HepG2 (cell line): Measurements from ENCODE around the gene GTF2H4. TPM values are rescaled to one million over a fixed set of nuclear protein-coding genes. Genes with fewer than 3 reads are reported as not detected.

Experiments used
- AHR ChIP-seq: IDR thresholded peaks from 2 replicates; pipeline ENCODE4 v1.6.1; 2018; ENCODE audit warnings: missing genetic modification reagents, missing compliant biosample characterization
- FOXC1 ChIP-seq: sonication (generic); formaldehyde crosslinking; IDR thresholded peaks from 2 replicates; pipeline ENCODE4 v1.8.0; 2022; ENCODE audit warnings: mild to moderate bottlenecking, missing genetic modification reagents, borderline replicate concordance
- FOXO1 ChIP-seq: sonication (generic); formaldehyde crosslinking; IDR thresholded peaks from 2 replicates; pipeline ENCODE4 v1.4.0; 2020; ENCODE audit warnings: missing genetic modification reagents
- GABPB1 ChIP-seq: IDR thresholded peaks from 2 replicates; pipeline ENCODE4 v1.6.1; 2016; ENCODE audit warnings: mild to moderate bottlenecking, missing genetic modification reagents, moderate library complexity, missing compliant biosample characterization
- GTF3A ChIP-seq: sonication (generic); formaldehyde crosslinking; conservative IDR thresholded peaks from 2 replicates; pipeline ENCODE4 v1.4.0; 2020; ENCODE audit warnings: mild to moderate bottlenecking, missing genetic modification reagents
- IRF1 ChIP-seq: sonication (generic); formaldehyde crosslinking; IDR thresholded peaks from 2 replicates; pipeline ENCODE4 v1.4.0; 2020; ENCODE audit warnings: low read depth, mild to moderate bottlenecking, missing genetic modification reagents
- IRX3 ChIP-seq: sonication (generic); formaldehyde crosslinking; IDR thresholded peaks from 2 replicates; pipeline ENCODE4 v1.8.1; 2023; ENCODE audit warnings: mild to moderate bottlenecking, low read depth, missing genetic modification reagents, borderline replicate concordance
- NBN ChIP-seq: fragments of 450-650 bp; conservative IDR thresholded peaks from 2 replicates; pipeline ENCODE4 v1.6.1; 2017
- NCOA1 ChIP-seq: sonication (generic); formaldehyde crosslinking; IDR thresholded peaks from 2 replicates; pipeline ENCODE4 v1.9.0; 2021; ENCODE audit warnings: missing genetic modification reagents
- RAD51 ChIP-seq: fragments of 450-650 bp; IDR thresholded peaks from 2 replicates; pipeline ENCODE4 v1.6.1; 2016; ENCODE audit warnings: borderline replicate concordance
- ZFP36 ChIP-seq: fragments of 150-350 bp; IDR thresholded peaks from 2 replicates; pipeline ENCODE4 v1.6.1; 2018; ENCODE audit warnings: borderline replicate concordance, low read length, low read depth; ENCODE audit not compliant: partially characterized antibody
- ZFY ChIP-seq: sonication (generic); formaldehyde crosslinking; IDR thresholded peaks from 2 replicates; pipeline ENCODE4 v1.4.0; 2020; ENCODE audit warnings: missing genetic modification reagents
- ZNF646 ChIP-seq: sonication (generic); formaldehyde crosslinking; IDR thresholded peaks from 2 replicates; pipeline ENCODE4 v1.9.0; 2021; ENCODE audit warnings: mild to moderate bottlenecking, missing genetic modification reagents
- ZNF768 ChIP-seq: sonication (generic); formaldehyde crosslinking; IDR thresholded peaks from 2 replicates; pipeline ENCODE4 v1.4.0; 2020; ENCODE audit warnings: missing genetic modification reagents
- ZNF792 ChIP-seq: IDR thresholded peaks from 2 replicates; pipeline ENCODE4 v1.6.1; 2016
- ZNF879 ChIP-seq: sonication (generic); formaldehyde crosslinking; IDR thresholded peaks from 2 replicates; pipeline ENCODE4 v1.8.1; 2023; ENCODE audit warnings: missing genetic modification reagents
- polyA plus RNA-seq, 8 experiments: library from polyadenylated mRNA; depleted of rRNA in 3 of 8; stranded (reverse) in 7 of 8; unstranded in 1 of 8; fragments of >200 nt; fragmentation: Illumina TruSeq in 4 of 8; extraction: Trizol in 4 of 8; gene quantifications; 2 replicates each; pipeline versions ENCODE4 v1.2.1 to v1.2.3, GENCODE V29; 2011 to 2016; ENCODE audit warnings: low read depth in 4 of 8, missing spikeins in 1 of 8, mixed read lengths in 1 of 8; ENCODE audit not compliant: insufficient read depth in 1 of 8
- total RNA-seq, 5 experiments: library from RNA; depleted of rRNA; stranded (reverse); fragments of >200 nt; fragmentation: Illumina TruSeq; extraction: Trizol; gene quantifications; 2 replicates each; pipeline ENCODE4 v1.2.3, GENCODE V29; 2016; ENCODE audit warnings: low read depth in 1 of 5
- TF ChIP-seq, protein P1 (sequence below): sonication (generic); formaldehyde crosslinking; IDR thresholded peaks from 2 replicates; pipeline ENCODE4 v1.5.0; 2020; ENCODE audit warnings: mild to moderate bottlenecking, missing genetic modification reagents, moderate library complexity
- TF ChIP-seq, protein P2 (sequence below), 2 experiments: sonication (generic) in 1 of 2; formaldehyde crosslinking in 1 of 2; IDR thresholded peaks; 2 replicates each; pipeline versions ENCODE4 v1.4.0 to v1.6.1; 2018 to 2020; ENCODE audit warnings: missing genetic modification reagents in 2 of 2, borderline replicate concordance in 1 of 2, low read depth in 1 of 2, mild to moderate bottlenecking in 1 of 2, missing biosample characterization in 1 of 2

Gene GTF2H4
- total and polyA plus RNA-seq, 2 of the 13 experiments (the other 11 are each of a cell fraction or from before 2014, with no cell fraction given), result 15.9 to 49.3 TPM

DNA sequence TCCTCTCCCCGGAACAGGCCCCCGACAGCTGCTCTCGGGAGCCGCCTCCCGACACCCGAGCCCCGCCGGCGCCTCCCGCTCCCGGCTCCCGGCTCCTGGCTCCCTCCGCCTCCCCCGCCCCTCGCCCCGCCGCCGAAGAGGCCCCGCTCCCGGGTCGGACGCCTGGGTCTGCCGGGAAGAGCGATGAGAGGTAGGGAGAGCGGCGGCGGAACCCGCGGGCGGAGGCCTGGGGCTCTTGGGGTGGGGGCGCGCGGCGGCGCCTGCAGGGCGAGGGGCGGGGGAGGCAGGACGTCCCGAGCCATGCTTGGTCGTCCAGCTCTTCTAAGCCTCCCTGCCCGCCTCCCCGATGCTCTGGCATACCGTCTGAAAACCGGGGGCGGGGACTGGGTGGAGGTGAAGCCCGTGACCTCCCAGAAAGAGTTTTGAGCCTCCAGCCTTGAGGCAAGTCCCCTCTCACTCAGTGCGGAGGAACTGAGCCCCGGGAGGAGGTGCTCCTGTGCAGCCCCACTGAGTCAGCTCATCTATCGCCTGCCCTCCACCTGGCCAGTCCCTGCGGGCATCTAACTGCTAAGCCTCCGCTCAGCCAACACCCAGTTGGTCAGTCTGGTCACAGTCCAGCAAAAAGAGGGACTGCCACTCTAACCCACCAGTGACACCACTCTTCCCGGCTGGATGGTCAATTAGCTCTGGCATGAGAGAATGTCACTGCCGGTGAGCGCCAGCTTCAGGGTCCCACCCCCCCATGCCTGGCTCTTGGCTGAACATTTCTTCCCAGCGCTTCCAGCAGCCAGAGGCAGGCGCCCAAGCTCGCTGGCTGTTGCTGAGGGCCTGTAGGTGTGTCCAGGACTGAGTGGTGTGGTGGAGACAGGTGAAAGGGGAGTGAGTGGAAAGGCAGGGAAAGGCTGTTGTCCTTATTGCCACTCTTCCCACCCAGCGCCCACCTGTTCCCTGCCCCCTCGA lies 23.2 kb upstream of the GTF2H4 start (continued):
- TF ChIP-seq, protein P1, sequence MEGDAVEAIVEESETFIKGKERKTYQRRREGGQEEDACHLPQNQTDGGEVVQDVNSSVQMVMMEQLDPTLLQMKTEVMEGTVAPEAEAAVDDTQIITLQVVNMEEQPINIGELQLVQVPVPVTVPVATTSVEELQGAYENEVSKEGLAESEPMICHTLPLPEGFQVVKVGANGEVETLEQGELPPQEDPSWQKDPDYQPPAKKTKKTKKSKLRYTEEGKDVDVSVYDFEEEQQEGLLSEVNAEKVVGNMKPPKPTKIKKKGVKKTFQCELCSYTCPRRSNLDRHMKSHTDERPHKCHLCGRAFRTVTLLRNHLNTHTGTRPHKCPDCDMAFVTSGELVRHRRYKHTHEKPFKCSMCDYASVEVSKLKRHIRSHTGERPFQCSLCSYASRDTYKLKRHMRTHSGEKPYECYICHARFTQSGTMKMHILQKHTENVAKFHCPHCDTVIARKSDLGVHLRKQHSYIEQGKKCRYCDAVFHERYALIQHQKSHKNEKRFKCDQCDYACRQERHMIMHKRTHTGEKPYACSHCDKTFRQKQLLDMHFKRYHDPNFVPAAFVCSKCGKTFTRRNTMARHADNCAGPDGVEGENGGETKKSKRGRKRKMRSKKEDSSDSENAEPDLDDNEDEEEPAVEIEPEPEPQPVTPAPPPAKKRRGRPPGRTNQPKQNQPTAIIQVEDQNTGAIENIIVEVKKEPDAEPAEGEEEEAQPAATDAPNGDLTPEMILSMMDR (CRISPR knock-in tag), result no peak
- TF ChIP-seq ZNF646 (no peak), NBN (no peak), ZNF792 (CRISPR knock-in tag) (peak; percentile 40), FOXO1 (CRISPR knock-in tag) (no peak), NCOA1 (CRISPR knock-in tag) (no peak), IRX3 (CRISPR knock-in tag) (no peak), GABPB1 (CRISPR knock-in tag) (peak; percentile 63; the same call in 1 of the 2 replicates), ZFP36 (no peak), ZFY (peak; percentile 4; the same call in 1 of the 2 replicates), ZNF879 (CRISPR knock-in tag) (no peak), IRF1 (peak; percentile 15; the same call in 1 of the 2 replicates), ZNF768 (CRISPR knock-in tag) (no peak; the same call in 1 of the 2 replicates), FOXC1 (CRISPR knock-in tag) (no peak), GTF3A (CRISPR knock-in tag) (no peak), RAD51 (no peak), AHR (no peak)
- TF ChIP-seq, protein P2, sequence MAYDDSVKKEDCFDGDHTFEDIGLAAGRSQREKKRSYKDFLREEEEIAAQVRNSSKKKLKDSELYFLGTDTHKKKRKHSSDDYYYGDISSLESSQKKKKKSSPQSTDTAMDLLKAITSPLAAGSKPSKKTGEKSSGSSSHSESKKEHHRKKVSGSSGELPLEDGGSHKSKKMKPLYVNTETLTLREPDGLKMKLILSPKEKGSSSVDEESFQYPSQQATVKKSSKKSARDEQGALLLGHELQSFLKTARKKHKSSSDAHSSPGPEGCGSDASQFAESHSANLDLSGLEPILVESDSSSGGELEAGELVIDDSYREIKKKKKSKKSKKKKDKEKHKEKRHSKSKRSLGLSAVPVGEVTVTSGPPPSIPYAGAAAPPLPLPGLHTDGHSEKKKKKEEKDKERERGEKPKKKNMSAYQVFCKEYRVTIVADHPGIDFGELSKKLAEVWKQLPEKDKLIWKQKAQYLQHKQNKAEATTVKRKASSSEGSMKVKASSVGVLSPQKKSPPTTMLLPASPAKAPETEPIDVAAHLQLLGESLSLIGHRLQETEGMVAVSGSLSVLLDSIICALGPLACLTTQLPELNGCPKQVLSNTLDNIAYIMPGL (CRISPR knock-in tag; IDR thresholded peaks at IDR 0.05; ENCODE audit: borderline replicate concordance in 1 of 2, low read depth in 1 of 2), result 0 out of 4 replicates have a peak, but pooled peaks of 1 of the 2 experiments have one; percentile 1
